Measurements from ENCODE around the gene AHCYL2.
"Not testable (repeated sequence)": the region's sequence is repeated elsewhere in the genome, so short reads cannot be mapped to it uniquely, and the experiment has no call there.

The AHCYL2 gene

GRCh38 chr7:129245533-129245932, 20.7 kb downstream of the AHCYL2 start:
- no peak for DNase-seq

GRCh38 chr7:129247087-129247486, 22.3 kb downstream of the AHCYL2 start:
- DNase-seq: no peak

- no peak for DNase-seq
Observed at GRCh38 chr7:129252128-129252527, 27.3 kb downstream of the AHCYL2 start.

- DNase-seq: not testable (repeated sequence)
Observed at GRCh38 chr7:129252603-129253002, 27.8 kb downstream of the AHCYL2 start.

- DNase-seq: no peak
Observed at GRCh38 chr7:129255800-129256199, 31.0 kb downstream of the AHCYL2 start.

GRCh38 chr7:129256221-129256620, 31.4 kb downstream of the AHCYL2 start:
- DNase-seq: no peak

GRCh38 chr7:129257168-129257567, 32.3 kb downstream of the AHCYL2 start:
- DNase-seq: no peak

- DNase-seq: no peak
Observed at GRCh38 chr7:129258649-129259389, 34.0 kb downstream of the AHCYL2 start.

GRCh38 chr7:129262324-129262723, 37.5 kb downstream of the AHCYL2 start:
- DNase-seq: no peak

- DNase-seq: no peak
Observed at GRCh38 chr7:129263168-129263567, 38.3 kb downstream of the AHCYL2 start.

- no peak for DNase-seq
Observed at GRCh38 chr7:129264534-129264933, 39.7 kb downstream of the AHCYL2 start.

GRCh38 chr7:129265328-129265727, 40.5 kb downstream of the AHCYL2 start:
- no peak for DNase-seq

- DNase-seq: no peak
Observed at GRCh38 chr7:129266181-129266580, 41.4 kb downstream of the AHCYL2 start.

- no peak for DNase-seq
Observed at GRCh38 chr7:129270077-129270476, 45.2 kb downstream of the AHCYL2 start.

GRCh38 chr7:129271500-129272355, 46.9 kb downstream of the AHCYL2 start:
- DNase-seq: peak; percentile 65

- no peak for DNase-seq
Observed at GRCh38 chr7:129273936-129274335, 49.1 kb downstream of the AHCYL2 start.

GRCh38 chr7:129277629-129278028, 52.8 kb downstream of the AHCYL2 start:
- DNase-seq: no peak

GRCh38 chr7:129278688-129279087, 53.9 kb downstream of the AHCYL2 start:
- no peak for DNase-seq

GRCh38 chr7:129279757-129280156, 54.9 kb downstream of the AHCYL2 start:
- no peak for DNase-seq

GRCh38 chr7:129281163-129281562, 56.3 kb downstream of the AHCYL2 start:
- DNase-seq: no peak

- DNase-seq: no peak
Observed at GRCh38 chr7:129282865-129283264, 58.0 kb downstream of the AHCYL2 start.

GRCh38 chr7:129283936-129284335, 59.1 kb downstream of the AHCYL2 start:
- no peak for DNase-seq

- no peak for DNase-seq
Observed at GRCh38 chr7:129285111-129285510, 60.3 kb downstream of the AHCYL2 start.

- no peak for DNase-seq
Observed at GRCh38 chr7:129292861-129293260, 68.0 kb downstream of the AHCYL2 start.

Data from midbrain (tissue), 1 donor.